GM12873 (cell line): Measurements from ENCODE around the gene CCNQ.

ENCODE experiments used
- TF ChIP-seq, protein P1 (sequence below): IDR thresholded peaks from 2 replicates; pipeline ENCODE4 v1.5.1; 2012; ENCODE audit warnings: low read depth, mild to moderate bottlenecking, moderate library complexity, low read length, control low read depth; ENCODE audit not compliant: insufficient read depth; ENCODE audit errors: missing control alignments

CCNQ gene

DNA sequence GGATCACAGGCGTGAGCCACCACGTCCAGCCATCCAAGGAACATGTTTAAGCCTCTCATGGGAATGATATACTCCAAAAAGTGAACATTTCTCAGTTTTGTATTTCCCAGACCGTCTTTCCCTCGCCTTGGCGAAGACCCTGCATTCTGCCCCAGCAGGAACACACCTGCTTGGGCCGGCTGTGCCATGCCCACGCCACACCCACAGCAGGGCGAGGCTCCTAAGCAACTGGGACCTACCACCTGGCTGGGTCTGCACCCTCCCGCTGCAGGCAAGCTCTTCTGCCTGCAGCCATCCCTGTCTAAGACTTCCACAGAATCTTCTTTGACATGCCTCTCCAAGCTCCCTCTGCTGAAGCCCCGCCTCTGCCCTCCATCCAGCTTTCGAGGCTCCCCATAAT lies 3.6 kb downstream of the CCNQ start:
- TF ChIP-seq, protein P1, sequence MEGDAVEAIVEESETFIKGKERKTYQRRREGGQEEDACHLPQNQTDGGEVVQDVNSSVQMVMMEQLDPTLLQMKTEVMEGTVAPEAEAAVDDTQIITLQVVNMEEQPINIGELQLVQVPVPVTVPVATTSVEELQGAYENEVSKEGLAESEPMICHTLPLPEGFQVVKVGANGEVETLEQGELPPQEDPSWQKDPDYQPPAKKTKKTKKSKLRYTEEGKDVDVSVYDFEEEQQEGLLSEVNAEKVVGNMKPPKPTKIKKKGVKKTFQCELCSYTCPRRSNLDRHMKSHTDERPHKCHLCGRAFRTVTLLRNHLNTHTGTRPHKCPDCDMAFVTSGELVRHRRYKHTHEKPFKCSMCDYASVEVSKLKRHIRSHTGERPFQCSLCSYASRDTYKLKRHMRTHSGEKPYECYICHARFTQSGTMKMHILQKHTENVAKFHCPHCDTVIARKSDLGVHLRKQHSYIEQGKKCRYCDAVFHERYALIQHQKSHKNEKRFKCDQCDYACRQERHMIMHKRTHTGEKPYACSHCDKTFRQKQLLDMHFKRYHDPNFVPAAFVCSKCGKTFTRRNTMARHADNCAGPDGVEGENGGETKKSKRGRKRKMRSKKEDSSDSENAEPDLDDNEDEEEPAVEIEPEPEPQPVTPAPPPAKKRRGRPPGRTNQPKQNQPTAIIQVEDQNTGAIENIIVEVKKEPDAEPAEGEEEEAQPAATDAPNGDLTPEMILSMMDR, result no peak

DNA sequence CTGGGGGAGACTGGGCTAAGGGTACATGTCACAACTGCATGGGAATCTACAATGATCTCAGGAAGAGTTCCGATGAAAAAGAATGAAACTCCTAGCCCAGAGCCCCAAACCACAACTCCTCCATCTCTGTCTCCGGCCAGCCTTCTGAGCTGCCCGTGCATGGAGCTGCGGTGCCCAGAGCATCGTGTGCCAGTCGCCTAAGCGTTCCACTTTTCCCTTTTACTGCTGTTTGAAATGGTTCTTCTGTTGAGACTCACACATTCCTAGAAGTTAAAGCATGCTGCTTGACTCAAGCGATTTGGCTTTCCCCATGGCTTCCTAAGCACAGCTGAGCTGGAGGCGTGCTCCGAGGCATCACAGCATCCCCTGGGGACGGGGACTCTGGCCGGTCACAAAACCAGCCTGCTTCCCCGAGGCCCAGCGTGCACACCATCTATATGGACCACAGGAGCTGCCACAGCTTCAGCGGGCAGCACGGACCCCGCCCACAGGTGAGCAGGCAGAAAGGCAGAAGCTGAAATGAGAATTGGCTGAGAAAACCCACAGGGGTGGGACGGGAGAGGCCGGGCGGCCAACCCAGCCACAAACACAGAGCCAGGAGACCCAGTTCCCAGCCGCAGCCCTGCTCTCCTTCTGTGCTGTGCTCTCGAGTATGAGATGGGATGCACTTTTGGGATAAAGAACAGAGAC lies 5.0 kb downstream of the CCNQ start:
- TF ChIP-seq, protein P1, result no peak

DNA sequence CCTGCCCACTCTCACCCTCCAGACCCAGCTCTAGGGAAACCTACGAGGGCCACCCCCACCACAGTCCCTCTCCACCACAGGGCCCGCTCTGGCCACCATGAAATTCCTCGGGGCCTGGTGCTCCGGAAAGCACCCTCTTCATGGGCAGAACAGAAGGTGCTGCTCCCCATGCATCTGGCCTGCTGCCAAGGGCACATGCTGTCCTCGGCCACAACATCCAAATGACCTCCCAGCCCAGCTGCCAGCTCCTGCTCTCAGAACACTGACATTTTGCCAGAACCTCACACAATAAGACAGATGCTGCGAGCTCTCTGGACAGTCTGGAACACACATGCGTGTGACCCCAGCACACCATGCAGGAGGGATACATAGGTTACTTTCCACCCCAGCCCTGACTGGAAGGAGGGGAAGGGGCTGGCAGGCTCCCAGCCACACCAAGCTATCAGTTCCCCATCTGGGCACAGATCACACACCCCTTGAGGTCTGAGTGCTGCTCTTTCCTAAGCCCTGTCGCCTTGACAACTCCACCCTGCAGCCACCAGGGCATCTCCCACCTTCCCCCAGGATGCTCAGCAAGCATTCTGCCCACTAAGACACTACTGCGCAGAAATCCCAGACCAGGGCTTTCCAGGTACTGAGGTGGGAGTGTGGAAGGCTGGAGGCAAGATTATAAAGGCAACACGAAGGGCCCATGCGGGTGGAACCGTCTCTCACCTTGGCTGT lies 5.8 kb downstream of the CCNQ start:
- TF ChIP-seq, protein P1, result no peak

DNA sequence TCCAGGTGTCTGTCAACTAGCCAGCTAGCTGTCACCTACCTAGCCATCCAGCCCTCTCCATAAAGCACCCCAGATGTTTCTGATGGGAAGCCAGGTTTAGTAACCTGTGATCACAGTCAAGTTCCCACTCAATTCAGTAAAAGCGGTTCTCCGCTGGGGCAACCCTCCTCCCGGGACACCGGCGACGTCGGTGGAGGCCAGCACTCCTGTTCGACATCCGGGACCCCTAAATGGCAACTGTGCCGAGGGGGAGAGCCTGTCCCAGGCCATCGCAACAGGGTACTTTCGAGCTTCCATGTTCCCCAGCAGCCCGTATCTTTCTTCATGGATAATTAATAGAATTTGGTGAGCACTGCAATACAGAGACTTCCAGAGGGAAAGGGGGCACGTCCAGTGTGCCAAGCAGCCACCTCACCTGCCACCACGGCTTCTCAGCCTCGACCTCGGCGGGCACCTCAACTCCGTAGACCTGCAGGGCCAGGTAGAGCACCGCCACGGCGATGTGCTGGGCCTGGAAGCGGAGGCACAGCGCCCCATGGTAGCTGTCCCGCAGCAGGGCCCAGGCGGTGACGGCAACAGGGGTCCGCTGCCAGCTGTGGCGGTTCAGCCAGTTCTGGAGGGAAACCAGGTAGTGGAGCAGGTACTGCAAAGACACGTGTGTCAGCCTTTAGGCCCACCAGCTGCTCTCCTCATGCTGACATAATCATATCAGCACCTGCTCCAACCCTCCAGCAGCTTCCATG lies 6.7 kb downstream of the CCNQ start:
- TF ChIP-seq, protein P1, result no peak

DNA sequence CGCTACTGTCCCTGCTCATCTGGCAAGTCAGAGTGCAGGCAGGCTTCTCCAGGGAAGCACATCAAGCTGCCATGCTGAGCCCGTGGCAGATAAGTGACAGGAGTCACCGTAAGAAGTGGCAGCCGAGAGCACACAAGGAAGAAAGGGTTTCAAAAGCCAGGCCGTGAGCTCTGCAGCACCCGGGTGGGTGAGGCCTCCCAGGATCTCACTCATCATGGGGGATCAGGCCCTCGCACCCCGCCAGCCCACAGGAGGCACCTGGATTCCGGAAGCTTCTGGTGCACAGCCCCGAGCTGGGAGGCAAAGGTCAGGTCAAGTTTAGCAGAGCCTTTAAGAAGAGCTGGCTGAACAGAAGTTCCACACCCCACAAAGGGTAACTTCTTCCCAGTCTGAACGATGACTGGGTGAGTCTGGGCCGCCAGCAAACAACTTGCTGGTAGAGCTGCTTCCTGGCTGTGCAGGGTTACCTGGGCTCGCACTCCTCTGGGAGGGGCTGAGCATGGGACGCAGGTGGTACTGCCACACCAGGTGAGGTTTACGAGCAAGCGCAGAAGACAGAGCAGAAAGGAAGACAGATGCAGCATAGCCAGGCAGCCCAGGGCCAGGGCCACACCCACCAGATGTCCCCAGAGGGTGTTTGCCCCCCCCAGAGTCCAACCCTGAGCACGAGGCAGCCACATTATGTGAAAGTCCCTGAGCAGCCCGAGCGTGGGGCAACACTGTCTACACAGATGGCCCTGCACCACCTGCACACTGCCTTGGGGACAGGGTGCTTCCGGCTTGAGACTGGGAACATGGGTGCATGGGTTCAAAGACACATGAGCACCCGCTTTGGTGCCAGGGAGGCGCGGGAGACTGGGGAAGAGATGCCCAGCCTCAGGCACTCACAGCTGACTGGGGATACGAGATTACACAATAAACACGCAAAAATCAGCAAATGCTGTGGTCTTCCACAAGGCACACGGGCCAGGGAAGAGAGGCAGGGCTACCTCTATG lies 7.7 kb downstream of the CCNQ start:
- TF ChIP-seq, protein P1, result no peak

DNA sequence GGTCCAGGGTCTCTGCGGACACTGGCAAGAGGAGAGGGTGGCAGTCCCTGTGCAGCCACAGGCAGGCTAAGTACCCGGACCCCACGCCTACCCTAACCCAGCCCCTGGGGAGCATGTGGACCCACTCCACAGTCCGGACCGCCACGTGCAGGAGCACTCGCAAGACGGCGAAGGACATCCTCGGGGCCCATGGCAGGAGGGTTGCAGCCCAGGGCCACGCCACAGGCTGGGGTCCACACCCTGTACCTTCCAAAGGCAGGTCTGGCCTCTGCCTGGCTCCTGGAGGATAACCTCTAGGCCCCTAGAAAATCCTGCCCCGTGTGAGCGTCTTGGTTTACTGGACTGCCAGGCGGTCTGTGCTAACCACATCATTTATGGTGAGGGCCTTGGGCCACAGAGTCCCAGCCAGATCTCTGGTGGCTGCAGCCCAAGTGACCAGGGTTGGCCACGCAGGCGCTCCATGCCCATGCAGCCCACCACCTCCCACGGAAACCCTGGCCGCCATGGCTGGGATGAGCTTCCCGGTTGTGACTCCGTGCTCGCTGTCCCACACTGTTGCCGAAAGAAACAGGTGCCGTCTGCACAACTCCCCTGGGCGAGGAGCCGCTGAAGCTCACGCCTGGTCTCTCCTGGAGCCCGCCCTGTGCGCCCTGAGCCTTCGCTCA lies 10.0 kb downstream of the CCNQ start:
- TF ChIP-seq, protein P1, result no peak
